ENCODE data around the gene ROBO4. TPM values are rescaled to one million over a fixed set of nuclear protein-coding genes. Genes with fewer than 3 reads are reported as not detected.

ROBO4 gene
- total and polyA plus RNA-seq, 2 experiments from 2014 or later: 0.53 to 1.3 TPM

DNA sequence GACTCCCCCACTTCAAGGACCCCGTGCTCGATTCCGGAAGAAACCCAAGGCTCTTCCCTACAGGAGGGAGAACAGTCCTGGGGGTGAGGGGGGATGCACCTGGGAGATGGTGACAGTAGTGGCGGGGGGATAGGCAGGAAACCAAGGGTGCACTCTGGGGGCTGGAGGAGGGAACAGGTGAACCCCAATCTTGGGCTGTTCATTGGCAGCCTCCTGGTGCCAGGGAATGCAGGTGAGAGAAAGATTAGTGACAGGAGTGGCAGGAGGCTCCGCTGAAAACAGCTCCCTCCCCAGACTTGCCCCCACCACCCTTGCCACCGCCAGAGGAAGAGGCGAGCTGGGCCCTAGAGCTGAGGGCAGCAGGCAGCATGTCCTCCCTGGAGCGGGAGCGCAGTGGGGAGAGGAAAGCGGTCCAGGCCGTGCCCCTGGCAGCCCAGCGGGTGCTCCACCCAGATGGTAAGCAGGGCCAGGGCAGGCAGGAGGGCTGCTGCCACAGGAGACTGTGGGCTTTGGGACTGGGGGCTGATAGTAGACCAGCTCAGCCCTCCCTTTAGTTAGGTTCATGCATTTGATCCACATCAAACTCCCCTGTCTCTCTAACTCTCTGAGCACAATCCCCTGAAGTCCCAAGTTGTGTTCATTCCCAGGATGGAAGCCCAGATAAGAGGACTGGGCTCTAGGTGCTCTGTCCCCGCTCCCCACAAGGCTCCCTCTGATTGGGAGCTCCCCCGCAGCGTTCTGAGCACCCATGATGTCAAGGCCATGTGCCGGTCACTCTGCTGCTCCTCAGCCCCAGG is 18.0 kb downstream of the ROBO4 start:
- H3K9ac ChIP-seq: no peak overlapping the region
- H3F3A ChIP-seq (ENCODE audit: insufficient read depth): no peaks in the 10 kb centered on the region
- no peak overlapping the region for H3K4me2 ChIP-seq (ENCODE audit: unreplicated experiment)
- H2AFZ ChIP-seq: no peak overlapping the region
- H3K36me3 ChIP-seq (ENCODE audit: low read depth): no peaks in the 10 kb centered on the region
- in situ Hi-C loops (cut with MboI): no loop called here
- no peaks in the 10 kb centered on the region for H3K27me3 ChIP-seq (replicated peaks; ENCODE audit: insufficient read depth)
- TF ChIP-seq EZH2 (IDR thresholded peaks at IDR 0.05; ENCODE audit: insufficient read depth, poor library complexity, severe bottlenecking): no peak
- TF ChIP-seq EZH2phosphoT487 (IDR thresholded peaks at IDR 0.05; ENCODE audit: insufficient read depth, low read depth): no peak
- H3K9me2 ChIP-seq (ENCODE audit: insufficient read depth): no peaks in the 10 kb centered on the region
- no peaks in the 10 kb centered on the region for H3K79me2 ChIP-seq (ENCODE audit: insufficient read depth)
- no peaks in the 10 kb centered on the region for H4K20me1 ChIP-seq (ENCODE audit: insufficient read depth)
- no peaks in the 10 kb centered on the region for H3K4me1 ChIP-seq (ENCODE audit: insufficient read depth)
- no peak for DNase-seq
- no peak overlapping the region for H3K27ac ChIP-seq
- no peaks in the 10 kb centered on the region for H3K9me3 ChIP-seq (ENCODE audit: low read depth)
- WGBS, 2 experiments (ENCODE audit: low coverage in 1 of 2, low lambda C conversion rate in 2 of 2, missing lambda C conversion rate in 2 of 2): 94 to 95% methylated on average over 15 to 16 of the region's 16 CpGs
- H3K4me3 ChIP-seq: no peak overlapping the region

GRCh38 chr11:124878759-124879492 is 18.7 kb downstream of the ROBO4 start:
- 89 to 93% methylated on average over 11 of the region's 11 CpGs for WGBS, 2 experiments (ENCODE audit: low coverage in 1 of 2, low lambda C conversion rate in 2 of 2, missing lambda C conversion rate in 2 of 2)
- in situ Hi-C loops (cut with MboI): no loop called here
- Histone ChIP-seq H2AFZ (no peak overlapping the region), H3K36me3 (ENCODE audit: low read depth) (no peaks in the 10 kb centered on the region), H4K20me1 (ENCODE audit: insufficient read depth) (no peaks in the 10 kb centered on the region), H3K4me2 (ENCODE audit: unreplicated experiment) (no peak overlapping the region), H3K27me3 (replicated peaks; ENCODE audit: insufficient read depth) (no peaks in the 10 kb centered on the region), H3K9ac (no peak overlapping the region), H3K9me3 (ENCODE audit: low read depth) (no peaks in the 10 kb centered on the region), H3K79me2 (ENCODE audit: insufficient read depth) (no peaks in the 10 kb centered on the region), H3F3A (ENCODE audit: insufficient read depth) (no peaks in the 10 kb centered on the region), H3K9me2 (ENCODE audit: insufficient read depth) (no peaks in the 10 kb centered on the region), H3K27ac (no peak overlapping the region), H3K4me1 (ENCODE audit: insufficient read depth) (no peaks in the 10 kb centered on the region), H3K4me3 (no peak overlapping the region)
- DNase-seq: no peak
- TF ChIP-seq EZH2phosphoT487 (IDR thresholded peaks at IDR 0.05; ENCODE audit: insufficient read depth, low read depth) (no peak), EZH2 (IDR thresholded peaks at IDR 0.05; ENCODE audit: insufficient read depth, poor library complexity, severe bottlenecking) (no peak)

- Histone ChIP-seq H3K4me1 (ENCODE audit: insufficient read depth) (no peaks in the 10 kb centered on the region), H3F3A (ENCODE audit: insufficient read depth) (no peaks in the 10 kb centered on the region), H3K27me3 (replicated peaks; ENCODE audit: insufficient read depth) (no peaks in the 10 kb centered on the region), H3K79me2 (ENCODE audit: insufficient read depth) (no peaks in the 10 kb centered on the region), H3K9me2 (ENCODE audit: insufficient read depth) (no peaks in the 10 kb centered on the region), H3K4me2 (ENCODE audit: unreplicated experiment) (no peak overlapping the region), H3K36me3 (ENCODE audit: low read depth) (no peaks in the 10 kb centered on the region), H3K27ac (no peak overlapping the region), H4K20me1 (ENCODE audit: insufficient read depth) (no peaks in the 10 kb centered on the region), H3K9me3 (ENCODE audit: low read depth) (no peaks in the 10 kb centered on the region), H3K4me3 (no peak overlapping the region), H3K9ac (no peak overlapping the region), H2AFZ (no peak overlapping the region)
- no peak for DNase-seq
- no peak for TF ChIP-seq EZH2phosphoT487 (IDR thresholded peaks at IDR 0.05; ENCODE audit: insufficient read depth, low read depth)
- TF ChIP-seq EZH2 (IDR thresholded peaks at IDR 0.05; ENCODE audit: insufficient read depth, poor library complexity, severe bottlenecking): no peak
- in situ Hi-C loops (cut with MboI): no loop called here
- WGBS, 2 experiments (ENCODE audit: low coverage in 1 of 2, low lambda C conversion rate in 2 of 2, missing lambda C conversion rate in 2 of 2): 65 to 68% methylated on average over 15 to 17 of the region's 17 CpGs
Measured at GRCh38 chr11:124877910-124878758, 19.5 kb downstream of the ROBO4 start.

DNA sequence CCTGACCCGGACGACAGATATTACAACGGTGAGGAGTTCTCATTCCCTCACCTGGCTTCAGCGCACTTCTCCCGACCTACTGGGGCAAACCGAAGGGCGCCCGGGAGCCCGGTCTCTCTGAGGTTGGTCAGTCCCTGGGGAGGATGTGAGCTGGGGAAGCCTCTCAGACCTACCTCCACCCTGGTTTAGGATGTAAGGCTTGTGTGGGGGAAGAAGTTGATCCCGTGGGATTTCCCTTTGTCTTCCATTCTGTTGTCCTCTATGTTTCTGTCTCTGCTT is 20.1 kb downstream of the ROBO4 start:
- no peaks in the 10 kb centered on the region for H4K20me1 ChIP-seq (ENCODE audit: insufficient read depth)
- no peaks in the 10 kb centered on the region for H3F3A ChIP-seq (ENCODE audit: insufficient read depth)
- no peaks in the 10 kb centered on the region for H3K36me3 ChIP-seq (ENCODE audit: low read depth)
- no peak overlapping the region for H3K4me3 ChIP-seq
- no peaks in the 10 kb centered on the region for H3K9me3 ChIP-seq (ENCODE audit: low read depth)
- no peak overlapping the region for H3K4me2 ChIP-seq (ENCODE audit: unreplicated experiment)
- H3K27ac ChIP-seq: no peak overlapping the region
- no peaks in the 10 kb centered on the region for H3K4me1 ChIP-seq (ENCODE audit: insufficient read depth)
- no peak for DNase-seq
- H3K9ac ChIP-seq: no peak overlapping the region
- H3K79me2 ChIP-seq (ENCODE audit: insufficient read depth): no peaks in the 10 kb centered on the region
- 26 to 42% methylated on average over 10 of the region's 10 CpGs for WGBS, 2 experiments (ENCODE audit: low coverage in 1 of 2, low lambda C conversion rate in 2 of 2, missing lambda C conversion rate in 2 of 2)
- in situ Hi-C loops (cut with MboI): no loop called here
- no peak for TF ChIP-seq EZH2phosphoT487 (IDR thresholded peaks at IDR 0.05; ENCODE audit: insufficient read depth, low read depth)
- TF ChIP-seq EZH2 (IDR thresholded peaks at IDR 0.05; ENCODE audit: insufficient read depth, poor library complexity, severe bottlenecking): no peak
- peak overlapping the region; percentile 90; the same call in 1 of the 2 replicates for H2AFZ ChIP-seq
- H3K9me2 ChIP-seq (ENCODE audit: insufficient read depth): no peaks in the 10 kb centered on the region
- H3K27me3 ChIP-seq (replicated peaks; ENCODE audit: insufficient read depth): 0 out of 2 replicates have a peak, but pooled peaks cover under 1% of the 10 kb centered on the region
